Measurements from ENCODE around the gene TMEM62.
"Not testable (repeated sequence)": the region's sequence is repeated elsewhere in the genome, so short reads cannot be mapped to it uniquely, and the experiment has no call there.

Gene TMEM62

DNA sequence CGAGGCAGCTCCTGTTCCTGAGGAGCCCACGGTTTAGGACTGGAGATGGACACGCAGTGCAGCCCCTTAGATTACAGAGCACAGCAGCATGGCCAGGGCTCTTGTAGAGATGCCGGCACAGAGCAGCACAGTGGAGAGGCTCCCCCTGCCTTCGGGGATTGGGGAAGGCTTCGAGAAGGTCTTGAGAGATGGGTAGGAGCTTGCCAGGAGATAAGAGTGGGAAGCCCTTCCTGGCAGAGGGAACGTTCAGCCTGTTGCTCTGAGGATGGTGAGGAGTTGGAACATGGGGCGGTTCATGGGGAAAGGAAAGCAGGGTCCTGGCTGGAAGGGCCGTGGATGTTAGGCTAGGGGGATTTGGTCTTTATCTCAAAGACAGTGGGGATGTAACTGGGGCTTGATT, 77.4 kb downstream of the TMEM62 start:
- no peak for DNase-seq

DNA sequence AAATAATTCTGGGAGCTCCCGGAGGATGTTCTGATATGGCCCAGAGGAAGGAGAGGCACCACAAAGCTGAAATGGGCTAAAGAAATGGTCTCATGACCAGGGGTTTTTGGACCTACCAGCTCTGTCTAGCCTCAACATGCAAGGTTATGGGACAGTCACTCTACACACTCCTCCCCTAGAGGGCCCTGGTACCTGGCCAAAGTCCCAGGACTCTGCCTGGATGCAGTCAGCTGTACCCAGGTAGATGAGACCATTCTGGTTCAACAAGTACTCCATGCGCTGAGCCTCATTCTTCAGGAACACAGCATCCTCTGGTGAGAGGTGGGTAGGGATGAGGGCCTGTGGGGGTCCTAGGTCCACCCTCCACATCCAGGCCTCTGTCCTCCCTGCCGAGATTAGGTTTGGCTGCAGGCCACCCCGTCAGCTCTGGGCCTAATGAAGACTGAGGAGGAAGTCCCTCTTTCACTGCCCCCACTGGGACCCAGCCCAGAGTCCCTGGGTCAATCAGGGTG, 77.9 kb downstream of the TMEM62 start:
- DNase-seq: no peak

DNA sequence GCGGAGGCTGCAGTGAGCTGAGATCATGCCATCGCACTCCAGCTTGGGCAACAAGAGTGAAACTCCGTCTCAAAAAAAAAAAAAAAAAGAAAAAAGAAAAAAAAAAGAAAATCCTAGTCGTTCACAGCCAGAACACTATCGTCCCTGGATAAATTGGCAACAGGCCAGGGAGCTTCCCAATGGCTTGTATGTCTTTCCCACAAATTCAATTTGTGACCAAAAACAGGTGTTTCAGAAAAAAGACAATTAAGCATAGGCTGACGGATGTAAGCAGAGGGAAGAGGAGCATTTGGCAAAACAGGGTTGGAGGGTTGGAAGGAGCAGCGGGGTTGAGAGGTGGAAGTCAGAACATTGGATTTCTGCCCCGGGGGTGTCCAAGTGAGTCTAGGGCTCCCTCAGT, 78.9 kb downstream of the TMEM62 start:
- no peak for DNase-seq

- no peak for DNase-seq
Observed at GRCh38 chr15:43212951-43213350, 79.6 kb downstream of the TMEM62 start.

GRCh38 chr15:43213466-43213865, 80.1 kb downstream of the TMEM62 start:
- DNase-seq: no peak

GRCh38 chr15:43214169-43214568, 80.8 kb downstream of the TMEM62 start:
- no peak for DNase-seq

GRCh38 chr15:43214592-43215295, 81.4 kb downstream of the TMEM62 start:
- DNase-seq: no peak

GRCh38 chr15:43215961-43216360, 82.6 kb downstream of the TMEM62 start:
- DNase-seq: no peak

GRCh38 chr15:43218908-43219706, 85.7 kb downstream of the TMEM62 start:
- no peak for DNase-seq

DNA sequence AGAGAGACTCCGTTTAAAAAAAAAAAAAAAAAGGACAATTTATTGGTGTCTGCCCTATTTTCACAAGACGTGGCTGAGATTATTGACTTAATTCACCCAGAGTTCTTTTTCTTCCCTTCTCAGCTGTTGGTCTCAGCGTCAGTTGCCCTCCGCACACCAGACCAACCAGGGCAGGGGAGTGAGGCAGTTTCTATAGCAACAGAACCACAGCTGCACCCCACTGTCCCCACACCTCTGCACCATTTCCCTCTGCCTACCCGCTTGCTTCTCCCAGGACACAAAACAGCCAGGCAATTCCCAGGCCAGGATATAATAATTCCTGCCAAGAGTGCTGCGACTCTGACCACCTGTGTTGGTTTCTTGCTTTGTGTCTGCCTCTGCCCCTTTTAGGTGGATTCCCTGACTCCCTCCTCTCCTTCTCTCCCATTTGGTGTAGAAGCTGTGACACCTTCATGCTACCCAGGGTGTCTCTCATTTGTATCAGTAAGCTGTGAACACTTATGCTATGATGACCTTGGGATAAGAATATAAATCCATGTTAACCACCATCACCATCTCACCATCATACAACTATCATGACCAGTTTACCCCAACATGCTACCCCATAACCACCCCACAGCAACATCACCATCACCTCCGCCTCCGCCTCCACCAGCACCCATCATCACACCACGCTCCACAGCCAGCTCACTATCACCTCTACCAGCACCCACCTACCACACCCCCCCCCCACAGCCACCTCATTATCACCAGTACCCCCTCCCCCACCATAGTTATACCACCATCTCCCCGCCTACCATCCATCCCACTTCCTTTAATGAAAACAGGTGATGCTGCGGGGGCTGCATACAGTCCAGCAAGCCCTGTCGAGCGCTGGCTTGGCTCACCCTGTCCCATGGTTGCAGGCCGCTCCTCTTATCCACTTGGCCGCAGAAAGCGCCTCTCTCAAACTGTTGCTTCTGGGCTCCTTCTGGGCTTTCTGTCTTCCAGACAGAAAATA, 86.8 kb downstream of the TMEM62 start:
- DNase-seq: no peak

- DNase-seq: no peak
Observed at GRCh38 chr15:43220991-43221403, 87.6 kb downstream of the TMEM62 start, which contains the start of gene EPB42. EPB42 (minus strand) TSS chr15:43221018; CDS start chr15:43220825, 193 bp downstream.

- DNase-seq: no peak
Observed at GRCh38 chr15:43221422-43221821, 88.0 kb downstream of the TMEM62 start.

DNA sequence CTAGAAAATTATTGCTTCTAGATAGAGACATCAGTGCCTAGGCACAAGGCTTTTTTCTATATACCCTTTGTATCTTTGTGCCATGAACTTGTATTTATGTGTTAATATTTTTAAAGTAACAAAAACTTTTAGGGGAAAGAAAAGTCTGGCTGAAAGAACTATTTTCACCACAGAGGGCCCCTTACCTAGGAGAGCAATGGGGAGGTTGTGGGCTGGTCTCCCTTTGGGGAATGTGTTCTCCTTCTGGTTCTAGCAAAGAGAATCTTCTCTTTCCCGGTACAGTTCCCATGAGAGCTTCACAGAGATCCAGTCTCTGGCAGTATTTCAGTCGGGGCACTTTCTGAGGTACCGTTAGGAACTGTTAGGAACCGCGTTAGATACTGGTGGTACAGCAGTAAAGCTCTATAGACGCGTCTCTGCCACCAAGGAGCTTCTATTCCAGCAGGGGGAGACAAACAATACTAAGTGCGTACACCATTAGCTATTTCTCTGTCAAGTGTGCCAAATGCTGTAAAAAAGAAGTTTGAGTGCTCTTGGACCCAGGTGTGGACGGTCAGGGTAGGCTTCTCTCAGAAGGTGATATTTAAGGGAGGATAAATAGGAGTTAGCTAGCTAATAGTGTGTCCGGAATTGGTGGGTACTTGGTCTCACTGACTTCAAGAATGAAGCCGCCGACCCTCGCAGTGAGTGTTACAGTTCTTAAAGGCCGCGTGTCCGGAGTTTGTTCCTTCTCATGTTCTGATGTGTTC, 92.0 kb downstream of the TMEM62 start:
- peak; percentile 52 for DNase-seq

GRCh38 chr15:43225950-43226255, 92.5 kb downstream of the TMEM62 start:
- DNase-seq: not testable (repeated sequence)

DNA sequence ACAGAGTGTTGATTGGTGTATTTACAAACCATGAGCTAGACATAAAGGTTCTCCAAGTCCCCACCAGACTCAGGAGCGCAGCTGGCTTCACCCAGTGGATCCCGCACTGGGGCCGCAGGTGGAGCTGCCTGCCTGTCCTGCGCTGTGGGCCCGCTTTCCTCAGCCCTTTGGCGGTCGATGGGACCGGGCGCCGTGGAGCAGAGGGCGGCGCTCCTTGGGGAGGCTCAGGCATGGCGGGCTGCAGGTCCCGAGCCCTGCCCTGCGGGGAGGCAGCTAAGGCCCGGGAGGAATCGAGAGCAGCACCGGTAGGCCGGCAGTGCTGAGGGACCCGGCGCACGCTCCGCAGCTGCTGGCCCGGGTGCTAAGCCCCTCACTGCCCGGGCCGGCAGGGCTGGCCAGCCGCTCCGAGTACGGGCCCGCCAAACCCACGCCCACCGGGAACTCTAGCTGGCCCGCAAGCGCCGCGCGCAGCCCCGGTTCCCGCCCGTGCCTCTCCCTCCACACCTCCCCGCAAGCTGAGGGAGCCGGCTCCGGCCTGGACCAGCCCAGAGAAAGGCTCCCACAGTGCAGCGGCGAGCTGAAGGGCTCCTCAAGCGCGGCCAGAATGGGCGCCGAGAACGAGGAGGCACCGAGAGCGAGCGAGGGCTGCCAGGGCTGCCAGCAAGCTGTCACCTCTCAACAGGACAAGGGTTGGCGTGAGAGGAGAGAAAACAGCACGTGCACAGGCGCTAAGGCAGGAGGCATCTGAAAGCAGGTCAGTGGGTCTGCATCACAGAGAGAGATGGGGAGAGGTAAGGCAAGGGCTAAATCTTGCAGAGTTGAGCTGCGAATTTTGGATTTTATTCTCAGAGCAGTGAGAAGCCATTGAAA, 93.3 kb downstream of the TMEM62 start:
- DNase-seq: no peak

GRCh38 chr15:43229977-43230376, 96.6 kb downstream of the TMEM62 start:
- no peak for DNase-seq

- DNase-seq: no peak
Observed at GRCh38 chr15:43230640-43231115, 97.3 kb downstream of the TMEM62 start.

GRCh38 chr15:43232289-43232874, 99.0 kb downstream of the TMEM62 start:
- no peak for DNase-seq
